ENCODE data around the gene TJP2.

TJP2 gene

DNA sequence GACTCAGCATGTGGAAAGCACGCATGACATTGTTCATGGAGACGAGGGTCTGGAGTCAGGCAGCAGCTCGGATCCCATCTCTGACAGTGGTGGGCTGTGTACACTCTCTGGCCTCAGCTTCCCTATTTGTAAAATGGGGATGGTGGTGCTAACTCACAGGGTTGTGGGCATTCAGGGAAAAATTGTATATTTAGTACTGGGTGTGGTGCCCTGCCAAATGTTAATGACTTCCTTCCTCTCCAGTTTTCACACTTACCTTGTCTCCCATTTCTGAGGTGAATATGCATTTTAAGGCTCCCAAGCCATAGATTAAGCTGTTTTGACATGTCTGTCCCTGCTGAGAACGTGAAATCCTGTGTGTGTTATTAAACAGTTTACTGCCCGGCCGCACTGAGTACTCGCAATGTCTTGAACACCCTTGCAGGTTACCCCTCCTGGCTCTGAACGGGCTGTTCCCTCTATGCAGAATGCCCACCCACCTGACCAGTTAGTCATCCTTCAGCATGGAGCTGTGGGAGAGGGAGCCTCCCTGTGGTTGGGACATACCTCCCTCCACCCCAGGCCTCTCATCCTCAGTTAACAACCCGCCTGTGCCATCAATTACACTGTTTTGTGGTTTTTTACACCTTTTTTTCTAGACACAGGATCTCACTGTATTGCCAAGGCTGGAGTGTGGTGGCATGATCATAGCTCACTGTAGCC lies 25.8 kb downstream of the TJP2 start (continued):
- TF ChIP-seq ZNF830 (tag by site-specific recombination; IDR thresholded peaks at IDR 0.05; ENCODE audit: low read depth) (no peak), ZNF292 (tag by site-specific recombination; IDR thresholded peaks at IDR 0.05; ENCODE audit: borderline replicate concordance, low read depth) (no peak), BCL6B (tag by site-specific recombination; IDR thresholded peaks at IDR 0.05) (no peak), EGR2 (tag by site-specific recombination; IDR thresholded peaks at IDR 0.05; ENCODE audit: low read depth) (peak; percentile 46; the same call in 1 of the 2 replicates), ZFHX2 (tag by site-specific recombination; conservative IDR thresholded peaks at IDR 0.05) (peak; percentile 74), SCRT2 (tag by site-specific recombination; IDR thresholded peaks at IDR 0.05) (no peak), ZNF501 (tag by site-specific recombination; IDR thresholded peaks at IDR 0.05) (no peak)

DNA sequence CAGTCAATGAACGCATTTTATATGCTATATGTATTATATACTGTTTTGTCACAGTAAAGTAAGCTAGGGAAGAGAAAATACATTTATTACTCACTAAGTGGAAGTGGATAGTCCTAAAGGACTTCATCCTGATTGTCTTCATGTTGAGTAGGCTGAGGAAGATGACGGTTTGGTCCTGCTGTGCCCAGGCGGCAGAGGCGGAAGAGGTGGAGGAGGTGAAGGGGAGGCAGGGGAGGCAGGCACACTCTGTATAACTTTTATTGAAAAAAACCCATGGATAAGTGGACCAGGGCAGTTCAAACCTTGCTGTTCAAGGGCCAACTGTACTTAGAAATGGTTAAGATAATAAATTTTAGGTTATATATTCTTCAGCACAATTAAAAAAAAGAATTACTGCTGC lies 28.5 kb downstream of the TJP2 start:
- no peaks in the 10 kb centered on the region; the same call in 1 of the 2 replicates for H3K4me1 ChIP-seq (ENCODE audit: control insufficient read depth, insufficient read depth, low read length)
- H3K27ac ChIP-seq (ENCODE audit: extremely low read depth, low read depth, low read length) = no peak overlapping the region
- TF ChIP-seq SCRT2 (tag by site-specific recombination; IDR thresholded peaks at IDR 0.05) = no peak
- TF ChIP-seq ZFHX2 (tag by site-specific recombination; conservative IDR thresholded peaks at IDR 0.05) = peak; percentile 57
- peak; percentile 78 for TF ChIP-seq EGR2 (tag by site-specific recombination; IDR thresholded peaks at IDR 0.05; ENCODE audit: low read depth)
- no peak overlapping the region for H3K4me3 ChIP-seq (ENCODE audit: low read depth, low read length)
- H3K36me3 ChIP-seq (ENCODE audit: control insufficient read depth in 2 of 2, insufficient read depth in 1 of 2, low read length in 2 of 2) = no peaks in the 10 kb centered on the region
- no peaks in the 10 kb centered on the region for H3K9me3 ChIP-seq (ENCODE audit: control insufficient read depth, insufficient read depth, low read depth, low read length)
- POLR2A ChIA-PET = no interaction called here
- CTCF ChIA-PET = interaction anchor here (0.6 to 1.3 kb wide), 2 partner anchors 16 to 76 kb away, joined by 3 read pairs; no protein-coding TSS in a partner anchor

DNA sequence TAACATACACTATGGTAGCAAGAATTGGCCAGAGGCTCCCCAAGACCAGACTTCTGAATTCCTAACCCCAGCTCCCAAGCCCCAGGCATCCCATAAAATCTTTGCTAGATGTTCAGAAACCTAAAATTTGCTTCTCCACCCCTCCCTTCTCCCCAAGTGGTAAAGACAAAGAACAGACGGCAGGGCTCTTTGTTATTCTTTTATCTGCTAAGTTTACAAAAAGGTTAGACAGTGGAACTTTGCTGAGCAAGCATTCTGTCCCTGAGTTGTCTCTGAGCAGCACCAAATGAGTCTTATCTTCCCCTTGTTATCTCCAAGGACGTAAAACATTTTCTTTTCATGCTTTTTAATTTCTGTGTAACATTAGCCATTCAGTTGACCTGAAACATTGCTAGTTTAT lies 30.2 kb downstream of the TJP2 start:
- H3K4me3 ChIP-seq (ENCODE audit: low read depth, low read length) = no peak overlapping the region
- H3K9me3 ChIP-seq (ENCODE audit: control insufficient read depth, insufficient read depth, low read depth, low read length) = no peaks in the 10 kb centered on the region
- H3K4me1 ChIP-seq (ENCODE audit: control insufficient read depth, insufficient read depth, low read length) = no peaks in the 10 kb centered on the region; the same call in 1 of the 2 replicates
- no peaks in the 10 kb centered on the region for H3K36me3 ChIP-seq (ENCODE audit: control insufficient read depth in 2 of 2, insufficient read depth in 1 of 2, low read length in 2 of 2)
- no peak overlapping the region for H3K27ac ChIP-seq (ENCODE audit: extremely low read depth, low read depth, low read length)
- ChIA-PET POLR2A (no interaction called here), CTCF (interaction anchor here (0.6 to 3.8 kb wide), 4 partner anchors 11 to 150 kb away, joined by 3 to 23 read pairs (median 3); no protein-coding TSS in a partner anchor)
- TF ChIP-seq, protein P1, sequence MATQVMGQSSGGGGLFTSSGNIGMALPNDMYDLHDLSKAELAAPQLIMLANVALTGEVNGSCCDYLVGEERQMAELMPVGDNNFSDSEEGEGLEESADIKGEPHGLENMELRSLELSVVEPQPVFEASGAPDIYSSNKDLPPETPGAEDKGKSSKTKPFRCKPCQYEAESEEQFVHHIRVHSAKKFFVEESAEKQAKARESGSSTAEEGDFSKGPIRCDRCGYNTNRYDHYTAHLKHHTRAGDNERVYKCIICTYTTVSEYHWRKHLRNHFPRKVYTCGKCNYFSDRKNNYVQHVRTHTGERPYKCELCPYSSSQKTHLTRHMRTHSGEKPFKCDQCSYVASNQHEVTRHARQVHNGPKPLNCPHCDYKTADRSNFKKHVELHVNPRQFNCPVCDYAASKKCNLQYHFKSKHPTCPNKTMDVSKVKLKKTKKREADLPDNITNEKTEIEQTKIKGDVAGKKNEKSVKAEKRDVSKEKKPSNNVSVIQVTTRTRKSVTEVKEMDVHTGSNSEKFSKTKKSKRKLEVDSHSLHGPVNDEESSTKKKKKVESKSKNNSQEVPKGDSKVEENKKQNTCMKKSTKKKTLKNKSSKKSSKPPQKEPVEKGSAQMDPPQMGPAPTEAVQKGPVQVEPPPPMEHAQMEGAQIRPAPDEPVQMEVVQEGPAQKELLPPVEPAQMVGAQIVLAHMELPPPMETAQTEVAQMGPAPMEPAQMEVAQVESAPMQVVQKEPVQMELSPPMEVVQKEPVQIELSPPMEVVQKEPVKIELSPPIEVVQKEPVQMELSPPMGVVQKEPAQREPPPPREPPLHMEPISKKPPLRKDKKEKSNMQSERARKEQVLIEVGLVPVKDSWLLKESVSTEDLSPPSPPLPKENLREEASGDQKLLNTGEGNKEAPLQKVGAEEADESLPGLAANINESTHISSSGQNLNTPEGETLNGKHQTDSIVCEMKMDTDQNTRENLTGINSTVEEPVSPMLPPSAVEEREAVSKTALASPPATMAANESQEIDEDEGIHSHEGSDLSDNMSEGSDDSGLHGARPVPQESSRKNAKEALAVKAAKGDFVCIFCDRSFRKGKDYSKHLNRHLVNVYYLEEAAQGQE (tag by site-specific recombination; IDR thresholded peaks at IDR 0.05) = no peak
- TF ChIP-seq ZNF548 (tag by site-specific recombination; IDR thresholded peaks at IDR 0.05) = no peak
- no peak for TF ChIP-seq ZNF610 (tag by site-specific recombination; IDR thresholded peaks at IDR 0.05; ENCODE audit: borderline replicate concordance)
- no peak for TF ChIP-seq SCRT1 (tag by site-specific recombination; IDR thresholded peaks at IDR 0.05; ENCODE audit: borderline replicate concordance)
- TF ChIP-seq ZNF623 (tag by site-specific recombination; IDR thresholded peaks at IDR 0.05) = no peak
- TF ChIP-seq, protein P2, sequence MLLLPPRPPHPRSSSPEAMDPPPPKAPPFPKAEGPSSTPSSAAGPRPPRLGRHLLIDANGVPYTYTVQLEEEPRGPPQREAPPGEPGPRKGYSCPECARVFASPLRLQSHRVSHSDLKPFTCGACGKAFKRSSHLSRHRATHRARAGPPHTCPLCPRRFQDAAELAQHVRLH (tag by site-specific recombination; IDR thresholded peaks at IDR 0.05) = no peak
- no peak for TF ChIP-seq ZNF785 (tag by site-specific recombination; IDR thresholded peaks at IDR 0.05)
- no peak for TF ChIP-seq ZNF292 (tag by site-specific recombination; IDR thresholded peaks at IDR 0.05; ENCODE audit: borderline replicate concordance, low read depth)
- no peak for TF ChIP-seq ZNF692 (tag by site-specific recombination; IDR thresholded peaks at IDR 0.05)
- no peak for TF ChIP-seq ZNF510 (tag by site-specific recombination; IDR thresholded peaks at IDR 0.05; ENCODE audit: insufficient replicate concordance)
- TF ChIP-seq ZNF148 (tag by site-specific recombination; IDR thresholded peaks at IDR 0.05; ENCODE audit: borderline replicate concordance) = no peak
- TF ChIP-seq KLF9 (tag by site-specific recombination; IDR thresholded peaks at IDR 0.05; ENCODE audit: low read depth) = no peak
- no peak for TF ChIP-seq ZNF132 (tag by site-specific recombination; IDR thresholded peaks at IDR 0.05; ENCODE audit: borderline replicate concordance)
- no peak for TF ChIP-seq HOXA7 (CRISPR knock-in tag; IDR thresholded peaks at IDR 0.05; ENCODE audit: borderline replicate concordance)
- no peak for TF ChIP-seq ZNF391 (tag by site-specific recombination; IDR thresholded peaks at IDR 0.05; ENCODE audit: borderline replicate concordance, low read depth)
